ENCODE measurements around the gene UTS2R.

UTS2R gene

DNA sequence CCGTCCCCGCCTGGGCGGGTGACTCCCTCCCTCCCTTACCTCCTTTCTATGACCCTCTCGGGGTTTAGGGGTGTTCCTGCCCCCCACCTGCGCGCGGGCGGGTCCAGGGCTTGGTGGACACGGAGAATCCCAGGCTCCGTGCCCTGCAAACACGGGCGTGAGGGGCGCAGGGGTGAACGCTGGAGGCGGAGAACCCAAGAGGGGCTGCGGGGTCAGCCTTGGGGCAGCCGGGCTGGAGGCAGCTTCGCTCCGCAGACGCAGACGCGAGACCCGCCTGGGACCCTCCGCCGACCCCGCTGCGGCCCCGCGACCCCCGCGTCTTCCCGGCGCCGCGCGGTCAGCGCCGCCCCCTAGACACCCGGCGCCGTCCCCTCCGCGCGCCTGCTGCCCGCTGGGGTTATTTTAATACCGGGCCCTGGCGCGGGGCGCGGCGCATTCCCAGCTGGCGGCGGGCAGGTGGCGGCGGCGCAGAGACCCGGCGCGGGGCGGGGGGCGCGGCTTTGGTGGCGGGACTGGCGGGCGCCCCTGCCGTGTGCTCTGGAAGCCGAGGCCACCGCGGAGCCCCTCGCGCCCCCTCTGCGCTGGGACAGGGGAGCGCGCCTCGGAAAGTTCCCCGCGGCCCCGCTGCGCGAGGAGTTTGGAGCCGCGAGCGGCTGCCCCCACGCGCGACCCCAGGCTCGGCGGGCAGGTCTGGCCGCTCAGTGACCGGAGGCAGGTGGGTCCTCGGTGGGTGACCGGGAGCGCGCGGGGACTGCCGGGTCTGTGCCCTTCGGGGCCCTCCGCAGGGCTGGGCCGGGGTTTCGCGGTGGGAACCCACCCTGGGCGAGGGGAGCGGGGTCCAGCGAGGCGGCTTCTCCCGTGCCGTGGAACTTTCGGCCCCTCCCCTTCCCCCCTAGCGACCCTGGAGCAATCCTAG is at the start of gene UTS2R:
Gene UTS2R, plus strand, starts transcription at position 433 of the 916 bp plus-strand sequence. CDS start 2,560 bp downstream, outside the sequence.
- 0 out of 2 replicates have a peak, but pooled peaks cover 2% of the 10 kb centered on the region for H3K4me1 ChIP-seq (ENCODE audit: insufficient read depth, low read length)
- no peaks in the 10 kb centered on the region for H3K36me3 ChIP-seq (ENCODE audit: insufficient read depth, low read length)
- H3K9ac ChIP-seq (ENCODE audit: low read depth, low read length) = peak within 1 kb of the TSS; percentile 52; the same call in 1 of the 2 replicates
- H3K9me3 ChIP-seq (ENCODE audit: control insufficient read depth, insufficient read depth, low read length) = no peaks in the 10 kb centered on the region

DNA sequence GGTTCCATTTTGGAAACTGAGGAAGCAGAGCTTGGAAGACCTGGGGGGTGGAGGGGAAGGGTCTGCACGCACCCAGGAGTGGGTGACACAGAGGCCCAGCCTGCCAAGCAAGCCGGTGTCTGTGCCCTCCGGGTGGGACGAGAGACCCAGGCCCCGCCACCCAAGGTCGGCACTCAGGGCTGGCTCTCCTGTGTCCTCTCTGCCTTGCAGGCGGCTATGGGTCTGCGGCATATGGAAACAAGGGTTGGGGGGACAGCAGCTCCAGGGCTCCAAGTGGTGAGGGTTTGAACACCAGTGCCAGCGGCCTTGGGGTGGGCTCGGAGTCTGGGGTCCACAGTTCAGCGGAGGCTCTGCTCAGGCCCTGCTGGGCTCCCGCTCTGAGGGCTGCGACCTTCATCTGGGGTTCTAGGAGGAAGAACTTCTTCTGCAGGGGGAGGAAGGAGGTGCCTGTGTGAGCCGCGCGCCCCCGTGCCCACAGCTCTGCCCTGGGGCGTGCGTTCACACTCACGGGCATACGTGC is 49.6 kb upstream of the UTS2R start:
- H3K9me3 ChIP-seq (ENCODE audit: control insufficient read depth, insufficient read depth, low read length) = no peaks in the 10 kb centered on the region
- peaks cover 4% of the 10 kb centered on the region; the same call in 1 of the 2 replicates for H3K4me1 ChIP-seq (ENCODE audit: insufficient read depth, low read length)
- H3K36me3 ChIP-seq (ENCODE audit: insufficient read depth, low read length) = no peaks in the 10 kb centered on the region
- H3K9ac ChIP-seq (ENCODE audit: low read depth, low read length) = no peak overlapping the region

DNA sequence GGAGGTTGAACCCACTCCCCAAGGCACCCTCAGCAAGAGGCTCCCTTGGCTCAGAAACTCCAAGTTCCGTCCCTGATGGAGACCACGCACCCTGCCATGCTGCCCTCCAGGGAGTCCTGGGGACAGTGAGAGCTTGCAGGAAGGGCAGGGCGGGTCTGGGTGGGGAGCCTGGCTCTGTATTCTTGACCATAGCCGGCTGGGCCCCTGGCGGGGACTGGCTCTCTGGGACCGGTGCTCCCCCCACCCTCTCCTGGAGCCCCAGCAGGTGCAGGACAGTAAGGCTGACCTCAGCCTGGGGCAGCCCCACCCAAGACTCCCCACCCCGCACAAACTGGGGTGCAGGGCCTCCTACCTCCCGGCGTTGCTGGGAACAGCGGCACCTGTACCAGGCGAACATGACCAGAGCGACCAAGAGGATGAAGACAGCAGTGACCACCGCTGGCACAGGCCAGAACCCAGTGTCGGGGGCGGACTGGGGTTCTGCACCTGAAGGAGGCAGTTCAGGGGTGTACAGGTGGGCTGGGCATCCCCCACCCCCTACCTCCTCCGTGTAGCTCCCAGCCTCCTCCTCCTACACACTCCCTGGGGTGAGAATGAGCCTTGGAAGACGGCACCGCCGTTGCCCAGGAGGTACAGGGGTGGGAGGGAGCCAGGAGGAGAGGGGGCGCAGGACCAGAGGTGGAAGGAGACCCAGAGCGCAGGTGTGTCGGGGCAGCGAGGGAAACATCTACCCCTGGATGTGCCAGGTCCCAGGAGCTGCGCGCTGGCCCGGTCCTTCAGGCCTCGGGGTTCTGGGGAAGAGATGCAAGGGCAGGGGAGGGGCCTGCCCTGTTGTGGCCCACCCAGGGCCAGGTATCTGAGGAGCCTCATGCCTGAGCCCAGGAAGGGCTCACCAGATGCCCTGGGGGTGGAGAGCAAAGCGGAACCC is 48.8 kb upstream of the UTS2R start:
- Histone ChIP-seq H3K36me3 (ENCODE audit: insufficient read depth, low read length) (no peaks in the 10 kb centered on the region), H3K9me3 (ENCODE audit: control insufficient read depth, insufficient read depth, low read length) (no peaks in the 10 kb centered on the region), H3K9ac (ENCODE audit: low read depth, low read length) (no peak overlapping the region), H3K4me1 (ENCODE audit: insufficient read depth, low read length) (peaks cover 11% of the 10 kb centered on the region; the same call in 1 of the 2 replicates)

DNA sequence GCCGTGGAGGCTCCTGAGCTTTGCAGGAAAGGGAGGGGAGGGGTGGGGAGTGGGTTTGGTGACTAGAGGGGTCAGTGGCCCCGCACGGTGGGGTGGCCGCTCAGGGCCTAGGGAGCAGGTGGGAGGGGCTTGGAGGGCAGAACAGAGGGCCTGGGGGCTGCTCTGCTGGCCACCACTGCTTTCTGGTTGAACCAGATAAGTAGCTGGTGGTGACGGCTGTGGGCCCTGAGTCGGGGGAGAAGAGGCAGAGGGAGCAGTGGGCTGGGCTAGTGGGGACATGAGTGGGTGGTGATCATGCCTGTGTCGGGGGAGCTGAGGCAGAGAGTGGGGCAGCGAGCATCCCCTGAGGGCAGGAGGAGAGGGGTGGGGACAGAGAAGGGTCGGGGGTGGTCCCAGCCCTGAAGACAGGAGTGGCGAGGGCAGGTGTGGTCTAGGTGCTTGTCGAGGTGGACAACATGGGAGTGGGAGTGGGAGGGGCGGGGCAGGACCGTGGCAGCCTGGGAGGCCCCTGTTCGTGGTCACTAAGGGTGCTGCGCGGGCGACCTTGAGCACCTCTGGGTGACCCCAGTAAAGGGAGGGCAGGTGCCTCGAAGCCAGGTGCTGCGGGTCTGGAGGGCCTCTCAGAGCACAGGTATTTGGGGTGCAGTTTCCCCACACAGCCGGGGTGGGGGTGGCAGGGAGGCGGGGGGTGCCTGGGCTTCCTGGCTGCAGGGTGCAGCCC is 47.9 kb upstream of the UTS2R start:
- Histone ChIP-seq H3K9me3 (ENCODE audit: control insufficient read depth, insufficient read depth, low read length) (no peaks in the 10 kb centered on the region), H3K4me1 (ENCODE audit: insufficient read depth, low read length) (peaks cover 18% of the 10 kb centered on the region; the same call in 1 of the 2 replicates), H3K36me3 (ENCODE audit: insufficient read depth, low read length) (no peaks in the 10 kb centered on the region)

DNA sequence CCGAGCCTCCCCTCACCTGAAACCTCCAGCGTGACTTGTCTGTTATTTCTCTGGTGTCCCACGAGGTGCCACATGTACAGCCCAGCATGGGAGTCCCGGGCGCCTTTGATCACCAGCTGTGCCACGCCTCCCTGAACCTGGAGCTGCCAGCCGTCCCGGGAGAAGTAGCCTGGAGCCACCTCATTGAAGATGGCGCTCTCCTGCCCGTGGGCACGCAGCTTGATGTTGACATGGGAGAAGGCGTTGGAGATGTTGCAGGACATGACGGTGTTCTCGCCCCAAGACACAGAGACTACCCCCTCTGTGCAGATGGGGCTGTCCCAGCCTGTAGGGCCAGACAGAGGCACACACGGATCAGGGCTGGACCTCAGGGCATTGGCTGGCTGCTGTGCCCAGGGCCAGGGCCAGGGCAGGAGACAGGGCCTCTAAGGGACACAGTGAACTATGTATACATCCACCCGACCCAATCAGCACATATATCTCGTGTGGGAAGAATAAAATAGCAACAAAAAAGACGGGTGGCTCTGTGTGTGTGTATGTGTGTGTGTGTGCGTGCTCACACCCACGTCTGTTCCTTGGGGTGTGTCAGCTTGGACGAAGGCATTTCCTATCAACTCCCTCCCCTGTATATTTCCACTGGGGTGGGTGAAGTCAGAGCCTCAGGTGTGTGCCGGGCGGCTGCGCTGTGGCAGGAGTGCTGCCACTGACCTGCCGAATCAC is 46.8 kb upstream of the UTS2R start:
- no peaks in the 10 kb centered on the region for H3K9me3 ChIP-seq (ENCODE audit: control insufficient read depth, insufficient read depth, low read length)
- no peaks in the 10 kb centered on the region for H3K36me3 ChIP-seq (ENCODE audit: insufficient read depth, low read length)
- peaks cover 19% of the 10 kb centered on the region; the same call in 1 of the 2 replicates for H3K4me1 ChIP-seq (ENCODE audit: insufficient read depth, low read length)
- no peak overlapping the region for H3K9ac ChIP-seq (ENCODE audit: low read depth, low read length)

More for the DNA sequence above, 47.9 kb upstream of the UTS2R start:
- no peak overlapping the region for H3K9ac ChIP-seq (ENCODE audit: low read depth, low read length)

DNA sequence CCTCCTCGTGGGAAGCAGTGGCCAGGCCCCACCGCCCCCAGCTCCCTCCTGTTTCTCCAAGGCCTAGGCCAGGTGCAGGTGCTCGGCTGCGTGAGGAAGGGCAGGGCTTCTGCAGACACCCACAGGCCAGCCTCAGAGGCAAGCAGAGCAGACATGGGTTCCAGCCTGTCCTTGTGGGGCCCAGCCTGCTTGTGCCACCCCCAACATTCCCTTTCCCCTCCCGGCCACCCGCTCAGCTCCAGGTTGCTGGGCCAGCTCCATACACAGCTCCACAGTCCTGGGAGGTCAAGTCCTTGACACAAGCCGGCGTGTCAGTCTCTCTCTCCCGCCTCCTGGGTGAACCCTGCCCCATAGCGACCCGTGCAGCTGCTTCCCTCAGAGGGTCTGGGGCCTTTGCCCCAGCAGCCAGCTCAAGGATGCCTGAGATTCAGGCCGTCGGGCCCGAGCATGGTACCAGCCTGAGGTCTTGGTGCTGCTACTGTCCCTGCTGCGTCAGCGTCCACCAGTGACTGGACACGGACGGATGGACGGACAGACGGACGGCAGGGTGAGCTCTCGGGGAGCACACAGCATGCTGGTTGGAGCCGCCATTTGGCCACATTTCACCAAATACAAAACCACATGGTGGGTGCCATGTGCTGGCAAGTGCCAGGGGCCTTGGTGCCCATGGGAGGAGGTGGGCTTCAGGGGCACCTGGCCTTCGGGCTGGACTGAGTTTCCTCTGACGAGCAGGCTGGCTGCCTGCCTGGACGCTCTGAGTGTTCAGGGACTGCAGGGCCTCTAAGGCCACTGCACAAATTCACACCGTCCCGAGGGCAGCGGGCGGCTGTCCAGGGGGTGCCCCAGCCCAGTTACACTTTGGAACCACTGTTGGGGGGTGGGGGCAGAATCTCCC is 46.0 kb upstream of the UTS2R start:
- Histone ChIP-seq H3K4me1 (ENCODE audit: insufficient read depth, low read length) (peaks cover 19% of the 10 kb centered on the region; the same call in 1 of the 2 replicates), H3K36me3 (ENCODE audit: insufficient read depth, low read length) (no peaks in the 10 kb centered on the region), H3K9ac (ENCODE audit: low read depth, low read length) (no peak overlapping the region), H3K9me3 (ENCODE audit: control insufficient read depth, insufficient read depth, low read length) (no peaks in the 10 kb centered on the region)

DNA sequence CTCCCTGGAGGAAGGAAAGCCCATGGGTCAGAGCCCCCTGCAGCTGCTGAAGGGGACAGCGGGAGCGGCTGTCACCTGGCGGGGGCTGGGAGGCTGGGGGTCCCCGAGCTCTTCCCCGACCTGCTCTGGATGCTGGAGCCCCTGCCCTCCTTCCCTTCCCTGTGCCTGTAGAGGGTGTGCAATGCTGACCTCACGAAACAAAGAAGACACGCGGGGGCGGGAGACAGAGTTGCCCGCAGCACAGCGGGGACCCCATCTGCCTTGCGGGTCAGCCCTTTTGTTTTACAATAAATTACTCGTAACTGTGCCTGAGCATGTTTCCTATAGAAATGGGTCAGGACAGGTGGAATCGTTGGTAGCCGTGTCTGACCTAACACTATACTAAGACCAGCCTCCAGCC is 44.3 kb upstream of the UTS2R start:
- H3K4me1 ChIP-seq (ENCODE audit: insufficient read depth, low read length) = peaks cover 19% of the 10 kb centered on the region; the same call in 1 of the 2 replicates
- H3K9ac ChIP-seq (ENCODE audit: low read depth, low read length) = no peak overlapping the region
- H3K9me3 ChIP-seq (ENCODE audit: control insufficient read depth, insufficient read depth, low read length) = no peaks in the 10 kb centered on the region
- H3K36me3 ChIP-seq (ENCODE audit: insufficient read depth, low read length) = no peaks in the 10 kb centered on the region

DNA sequence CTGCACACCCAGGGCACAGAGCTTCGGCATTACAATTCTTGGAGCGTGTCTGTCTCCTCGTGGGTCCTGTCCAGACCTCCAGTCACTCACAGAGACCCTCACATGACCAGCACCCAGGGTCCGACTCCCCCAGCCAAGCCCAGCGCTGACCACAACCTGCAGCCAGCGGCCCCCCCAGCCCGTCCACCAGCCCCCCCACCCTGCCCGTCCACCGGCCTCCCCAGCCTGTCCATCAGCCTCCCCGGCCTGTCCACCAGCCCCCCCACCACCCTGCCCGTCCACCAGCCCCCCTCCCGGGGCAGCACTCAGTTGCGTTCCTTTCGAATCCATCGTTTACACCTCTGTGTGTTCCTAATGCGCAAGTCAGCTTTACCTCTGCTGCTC is 43.8 kb upstream of the UTS2R start:
- H3K9me3 ChIP-seq (ENCODE audit: control insufficient read depth, insufficient read depth, low read length) = no peaks in the 10 kb centered on the region
- H3K9ac ChIP-seq (ENCODE audit: low read depth, low read length) = no peak overlapping the region
- H3K4me1 ChIP-seq (ENCODE audit: insufficient read depth, low read length) = peaks cover 19% of the 10 kb centered on the region; the same call in 1 of the 2 replicates
- no peaks in the 10 kb centered on the region for H3K36me3 ChIP-seq (ENCODE audit: insufficient read depth, low read length)

DNA sequence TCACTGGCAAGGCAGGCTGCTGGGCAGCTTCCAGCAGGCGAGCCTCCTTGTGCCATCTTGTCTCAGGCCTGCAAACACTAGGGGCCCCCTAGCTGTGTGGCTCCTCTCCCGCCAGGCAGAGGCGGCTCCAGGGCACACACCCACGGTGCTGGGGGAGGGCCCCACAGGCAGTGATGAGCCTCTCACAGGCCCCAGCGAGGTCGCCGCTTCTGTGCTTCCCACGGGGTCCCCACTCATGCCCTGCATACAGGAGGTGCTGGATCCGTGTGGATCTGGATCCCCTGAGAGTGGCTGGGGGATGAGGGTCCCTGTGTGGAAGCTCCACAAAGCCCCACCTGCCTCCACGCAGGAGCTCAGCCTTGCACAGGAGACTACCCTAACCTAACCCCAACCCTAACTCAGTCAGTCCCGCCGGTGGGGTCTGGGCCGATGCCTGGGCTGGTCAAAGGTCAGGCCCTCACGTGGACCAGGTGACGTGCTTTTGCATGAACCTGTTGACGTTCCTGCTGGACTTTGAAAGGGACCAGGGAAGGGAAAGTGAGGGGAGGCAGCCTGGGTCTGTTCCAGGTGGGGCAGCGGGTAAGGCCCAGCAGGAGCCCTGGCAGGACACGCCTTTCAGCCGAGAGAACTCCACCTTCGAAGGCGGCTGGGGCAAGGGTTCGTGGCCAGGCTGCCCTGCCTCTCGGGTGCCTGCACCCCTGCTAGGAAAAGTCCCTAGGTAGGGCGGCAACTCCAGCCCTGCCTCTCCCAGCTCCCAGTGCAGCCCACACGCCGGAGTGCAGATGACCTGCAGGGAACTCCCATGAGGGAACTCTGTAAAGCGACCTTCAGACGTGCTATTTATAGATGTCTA is 43.2 kb upstream of the UTS2R start:
- peaks cover 19% of the 10 kb centered on the region; the same call in 1 of the 2 replicates for H3K4me1 ChIP-seq (ENCODE audit: insufficient read depth, low read length)
- H3K36me3 ChIP-seq (ENCODE audit: insufficient read depth, low read length) = no peaks in the 10 kb centered on the region
- H3K9ac ChIP-seq (ENCODE audit: low read depth, low read length) = no peak overlapping the region
- no peaks in the 10 kb centered on the region for H3K9me3 ChIP-seq (ENCODE audit: control insufficient read depth, insufficient read depth, low read length)

DNA sequence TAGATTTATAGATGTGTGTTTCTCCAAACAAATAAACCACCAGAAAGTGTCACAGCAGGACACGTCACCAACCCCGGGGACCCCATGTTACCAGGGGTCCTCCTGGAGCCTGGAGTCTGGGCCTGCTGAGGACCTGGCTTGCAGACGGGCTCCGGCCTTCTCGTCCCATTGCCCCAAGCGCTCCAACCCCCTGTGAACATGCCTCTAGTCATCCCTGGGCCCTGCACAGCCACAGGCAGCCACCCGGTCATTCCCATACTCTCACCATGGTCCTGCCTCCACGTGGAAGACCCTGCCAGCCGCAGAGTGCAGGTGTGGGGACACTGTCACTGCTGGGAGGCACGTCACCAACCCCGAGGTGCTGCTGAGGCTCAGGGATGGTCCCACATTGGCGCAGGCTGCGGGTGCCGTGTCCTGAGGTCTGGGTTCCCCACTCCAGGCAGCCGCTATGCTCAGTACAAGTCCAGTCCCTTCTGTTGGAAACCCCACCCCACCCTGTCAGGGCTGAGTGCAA is 42.5 kb upstream of the UTS2R start:
- no peaks in the 10 kb centered on the region for H3K36me3 ChIP-seq (ENCODE audit: insufficient read depth, low read length)
- no peak overlapping the region for H3K9ac ChIP-seq (ENCODE audit: low read depth, low read length)
- H3K9me3 ChIP-seq (ENCODE audit: control insufficient read depth, insufficient read depth, low read length) = no peaks in the 10 kb centered on the region
- peaks cover 19% of the 10 kb centered on the region; the same call in 1 of the 2 replicates for H3K4me1 ChIP-seq (ENCODE audit: insufficient read depth, low read length)

DNA sequence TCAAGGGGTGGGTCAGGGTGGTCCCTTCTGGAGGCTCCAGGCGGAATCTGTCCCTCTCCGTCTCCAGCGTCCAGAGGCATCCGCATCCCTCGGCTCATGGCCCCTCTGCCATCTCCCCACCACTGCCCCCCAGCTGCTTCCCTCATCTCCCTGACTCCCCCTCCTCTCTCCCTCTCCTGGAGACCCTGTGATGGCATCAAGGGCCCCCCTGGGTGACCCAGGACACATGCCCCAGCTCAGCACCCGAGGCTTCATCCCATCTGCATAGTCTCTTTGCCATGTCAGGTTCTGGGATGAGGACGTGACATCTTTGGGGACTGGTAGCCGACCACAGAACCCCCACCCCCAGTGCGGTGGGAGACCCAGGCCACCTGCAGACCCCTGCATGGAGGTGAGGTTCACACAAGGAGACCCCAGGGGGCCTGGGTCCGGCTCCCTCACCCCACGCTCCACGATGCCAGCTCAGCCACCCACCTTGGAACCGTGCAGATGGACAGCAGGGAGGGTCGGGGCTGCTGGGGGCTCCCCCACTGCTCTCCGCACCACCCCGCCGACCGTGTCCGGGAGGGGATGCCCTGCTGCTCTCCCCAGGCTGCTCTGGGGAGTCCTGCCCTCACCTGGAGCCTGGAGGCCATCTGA is 41.8 kb upstream of the UTS2R start:
- H3K9ac ChIP-seq (ENCODE audit: low read depth, low read length) = no peak overlapping the region
- H3K4me1 ChIP-seq (ENCODE audit: insufficient read depth, low read length) = peaks cover 19% of the 10 kb centered on the region; the same call in 1 of the 2 replicates
- H3K9me3 ChIP-seq (ENCODE audit: control insufficient read depth, insufficient read depth, low read length) = no peaks in the 10 kb centered on the region
- H3K36me3 ChIP-seq (ENCODE audit: insufficient read depth, low read length) = no peaks in the 10 kb centered on the region
